SK-N-SH treated with all-trans-retinoic acid at 6 μM for 48 hours (cell line): Measurements from ENCODE around the gene LAMP2.

Experiments used
- ATAC-seq: fragments of 200-7000 bp; cut with Tn5 transposase; 3 replicates; pipeline ENCODE4 v1.9.1; 2020; ENCODE audit warnings: mild to moderate bottlenecking, moderate library complexity
- ESRRG ChIP-seq: fragments of 250-450 bp; sonication (Bioruptor Pico); IDR thresholded peaks from 2 replicates; pipeline ENCODE4 v1.6.1; 2021; ENCODE audit warnings: mild to moderate bottlenecking
- PPARA ChIP-seq: fragments of 250-450 bp; sonication (Bioruptor Pico); IDR thresholded peaks from 2 replicates; pipeline ENCODE4 v1.5.0; 2020; ENCODE audit warnings: mild to moderate bottlenecking, borderline replicate concordance
- RARB ChIP-seq: fragments of 250-450 bp; sonication (Bioruptor Pico); IDR thresholded peaks from 2 replicates; pipeline ENCODE4 v1.8.0; 2021; ENCODE audit warnings: mild to moderate bottlenecking, moderate library complexity
- SNAI2 ChIP-seq: fragments of 250-450 bp; sonication (Bioruptor Pico); IDR thresholded peaks from 2 replicates; pipeline ENCODE4 v1.5.0; 2020; ENCODE audit warnings: mild to moderate bottlenecking, moderate library complexity
- ZC3H10 ChIP-seq: fragments of 250-450 bp; sonication (Bioruptor Pico); IDR thresholded peaks from 2 replicates; pipeline ENCODE4 v1.5.1; 2021; ENCODE audit warnings: mild to moderate bottlenecking, moderate library complexity
- ZFP3 ChIP-seq: fragments of 250-450 bp; sonication (Bioruptor Pico); IDR thresholded peaks from 2 replicates; pipeline ENCODE4 v1.5.0; 2020; ENCODE audit warnings: mild to moderate bottlenecking, moderate library complexity
- ZFP30 ChIP-seq: fragments of 450-650 bp; formaldehyde crosslinking; IDR thresholded peaks from 2 replicates; pipeline ENCODE4 v1.5.0; 2022; ENCODE audit warnings: mild to moderate bottlenecking, moderate library complexity
- TF ChIP-seq, protein P1 (sequence below): fragments of 250-450 bp; sonication (Bioruptor Pico); IDR thresholded peaks from 2 replicates; pipeline ENCODE4 v1.8.0; 2021; ENCODE audit warnings: low read depth, mild to moderate bottlenecking, moderate library complexity, borderline replicate concordance
- TF ChIP-seq, protein P2 (sequence below): fragments of 250-450 bp; sonication (Bioruptor Pico); IDR thresholded peaks from 2 replicates; pipeline ENCODE4 v1.5.1; 2021; ENCODE audit warnings: mild to moderate bottlenecking, moderate library complexity
- TF ChIP-seq, protein P3 (sequence below): fragments of 250-450 bp; sonication (Bioruptor Pico); IDR thresholded peaks from 2 replicates; pipeline ENCODE4 v1.8.0; 2020; ENCODE audit warnings: mild to moderate bottlenecking, moderate library complexity, borderline replicate concordance
- TF ChIP-seq, protein P4 (sequence below): fragments of 250-450 bp; sonication (Bioruptor Pico); IDR thresholded peaks from 2 replicates; pipeline ENCODE4 v1.5.0; 2020; ENCODE audit warnings: mild to moderate bottlenecking, moderate library complexity

LAMP2 gene

DNA sequence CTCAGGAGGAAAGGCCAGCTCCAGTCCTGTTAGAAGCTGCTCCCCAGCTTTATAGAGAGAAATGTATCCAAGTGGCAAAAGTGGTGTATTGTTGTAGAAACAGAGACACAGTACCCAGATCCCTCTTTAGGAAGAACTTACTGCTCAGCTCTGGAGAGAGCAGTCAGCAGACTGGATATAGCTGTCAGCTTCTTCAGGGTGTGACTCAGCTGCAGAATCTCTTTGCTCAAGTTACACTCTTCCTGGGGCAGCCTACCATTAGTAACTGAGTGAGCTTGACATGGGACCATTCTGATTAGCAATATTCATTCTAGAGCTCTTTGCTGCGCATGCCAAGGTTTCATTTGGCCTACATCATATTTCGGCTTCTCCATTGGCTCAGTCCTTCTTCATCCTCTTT lies 66.7 kb downstream of the LAMP2 start (continued):
- TF ChIP-seq, protein P1, sequence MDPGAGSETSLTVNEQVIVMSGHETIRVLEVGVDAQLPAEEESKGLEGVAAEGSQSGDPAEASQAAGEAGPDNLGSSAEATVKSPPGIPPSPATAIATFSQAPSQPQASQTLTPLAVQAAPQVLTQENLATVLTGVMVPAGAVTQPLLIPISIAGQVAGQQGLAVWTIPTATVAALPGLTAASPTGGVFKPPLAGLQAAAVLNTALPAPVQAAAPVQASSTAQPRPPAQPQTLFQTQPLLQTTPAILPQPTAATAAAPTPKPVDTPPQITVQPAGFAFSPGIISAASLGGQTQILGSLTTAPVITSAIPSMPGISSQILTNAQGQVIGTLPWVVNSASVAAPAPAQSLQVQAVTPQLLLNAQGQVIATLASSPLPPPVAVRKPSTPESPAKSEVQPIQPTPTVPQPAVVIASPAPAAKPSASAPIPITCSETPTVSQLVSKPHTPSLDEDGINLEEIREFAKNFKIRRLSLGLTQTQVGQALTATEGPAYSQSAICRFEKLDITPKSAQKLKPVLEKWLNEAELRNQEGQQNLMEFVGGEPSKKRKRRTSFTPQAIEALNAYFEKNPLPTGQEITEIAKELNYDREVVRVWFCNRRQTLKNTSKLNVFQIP (CRISPR knock-in tag) = no peak
- TF ChIP-seq, protein P2, sequence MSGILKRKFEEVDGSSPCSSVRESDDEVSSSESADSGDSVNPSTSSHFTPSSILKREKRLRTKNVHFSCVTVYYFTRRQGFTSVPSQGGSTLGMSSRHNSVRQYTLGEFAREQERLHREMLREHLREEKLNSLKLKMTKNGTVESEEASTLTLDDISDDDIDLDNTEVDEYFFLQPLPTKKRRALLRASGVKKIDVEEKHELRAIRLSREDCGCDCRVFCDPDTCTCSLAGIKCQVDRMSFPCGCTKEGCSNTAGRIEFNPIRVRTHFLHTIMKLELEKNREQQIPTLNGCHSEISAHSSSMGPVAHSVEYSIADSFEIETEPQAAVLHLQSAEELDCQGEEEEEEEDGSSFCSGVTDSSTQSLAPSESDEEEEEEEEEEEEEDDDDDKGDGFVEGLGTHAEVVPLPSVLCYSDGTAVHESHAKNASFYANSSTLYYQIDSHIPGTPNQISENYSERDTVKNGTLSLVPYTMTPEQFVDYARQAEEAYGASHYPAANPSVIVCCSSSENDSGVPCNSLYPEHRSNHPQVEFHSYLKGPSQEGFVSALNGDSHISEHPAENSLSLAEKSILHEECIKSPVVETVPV = no peak
- TF ChIP-seq, all 23 proteins: peak for 0

DNA sequence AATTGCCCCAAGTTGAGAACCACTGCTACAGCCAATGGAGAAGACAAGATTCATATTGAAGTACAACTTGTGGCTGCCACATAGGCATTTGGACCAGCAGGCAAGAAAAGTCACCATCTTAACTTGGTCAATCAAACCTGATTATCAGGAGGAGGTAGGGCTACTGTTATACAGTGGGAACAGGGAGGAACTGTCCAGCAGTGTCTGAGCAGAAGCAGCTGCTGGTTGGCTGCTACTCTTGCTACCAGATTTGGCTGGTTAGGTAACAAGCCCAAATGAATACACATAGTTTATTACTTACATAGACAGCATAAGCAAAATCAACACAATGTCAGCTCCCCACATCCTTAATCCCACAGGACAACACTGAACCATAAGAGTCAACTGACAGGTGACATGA lies 67.8 kb downstream of the LAMP2 start:
- TF ChIP-seq, protein P2 = no peak
- TF ChIP-seq SNAI2 = no peak

DNA sequence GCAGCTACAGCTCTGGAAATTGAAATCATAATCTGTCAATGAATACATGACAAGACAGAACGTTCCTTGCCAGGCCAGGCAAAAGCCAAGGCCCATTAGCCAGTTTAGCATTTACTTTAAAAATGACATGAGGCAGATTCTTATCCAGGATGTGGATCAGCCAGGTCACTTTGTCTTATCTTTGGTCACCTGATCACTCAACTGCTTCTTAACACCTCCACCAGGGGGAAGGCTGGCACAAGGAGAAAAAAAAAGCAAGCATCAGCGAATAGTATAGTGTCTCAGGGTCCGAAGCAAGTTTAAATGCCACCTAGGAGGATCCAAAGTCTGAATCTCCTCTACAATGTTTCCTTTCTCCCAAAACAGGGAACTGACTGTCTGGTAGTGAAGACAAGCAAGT lies 88.4 kb downstream of the LAMP2 start:
- peak; percentile 73 for ATAC-seq
- TF ChIP-seq, protein P3, sequence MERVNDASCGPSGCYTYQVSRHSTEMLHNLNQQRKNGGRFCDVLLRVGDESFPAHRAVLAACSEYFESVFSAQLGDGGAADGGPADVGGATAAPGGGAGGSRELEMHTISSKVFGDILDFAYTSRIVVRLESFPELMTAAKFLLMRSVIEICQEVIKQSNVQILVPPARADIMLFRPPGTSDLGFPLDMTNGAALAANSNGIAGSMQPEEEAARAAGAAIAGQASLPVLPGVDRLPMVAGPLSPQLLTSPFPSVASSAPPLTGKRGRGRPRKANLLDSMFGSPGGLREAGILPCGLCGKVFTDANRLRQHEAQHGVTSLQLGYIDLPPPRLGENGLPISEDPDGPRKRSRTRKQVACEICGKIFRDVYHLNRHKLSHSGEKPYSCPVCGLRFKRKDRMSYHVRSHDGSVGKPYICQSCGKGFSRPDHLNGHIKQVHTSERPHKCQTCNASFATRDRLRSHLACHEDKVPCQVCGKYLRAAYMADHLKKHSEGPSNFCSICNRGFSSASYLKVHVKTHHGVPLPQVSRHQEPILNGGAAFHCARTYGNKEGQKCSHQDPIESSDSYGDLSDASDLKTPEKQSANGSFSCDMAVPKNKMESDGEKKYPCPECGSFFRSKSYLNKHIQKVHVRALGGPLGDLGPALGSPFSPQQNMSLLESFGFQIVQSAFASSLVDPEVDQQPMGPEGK (CRISPR knock-in tag) = no peak

More for the DNA sequence above, 67.8 kb downstream of the LAMP2 start:
- no peak for ATAC-seq

DNA sequence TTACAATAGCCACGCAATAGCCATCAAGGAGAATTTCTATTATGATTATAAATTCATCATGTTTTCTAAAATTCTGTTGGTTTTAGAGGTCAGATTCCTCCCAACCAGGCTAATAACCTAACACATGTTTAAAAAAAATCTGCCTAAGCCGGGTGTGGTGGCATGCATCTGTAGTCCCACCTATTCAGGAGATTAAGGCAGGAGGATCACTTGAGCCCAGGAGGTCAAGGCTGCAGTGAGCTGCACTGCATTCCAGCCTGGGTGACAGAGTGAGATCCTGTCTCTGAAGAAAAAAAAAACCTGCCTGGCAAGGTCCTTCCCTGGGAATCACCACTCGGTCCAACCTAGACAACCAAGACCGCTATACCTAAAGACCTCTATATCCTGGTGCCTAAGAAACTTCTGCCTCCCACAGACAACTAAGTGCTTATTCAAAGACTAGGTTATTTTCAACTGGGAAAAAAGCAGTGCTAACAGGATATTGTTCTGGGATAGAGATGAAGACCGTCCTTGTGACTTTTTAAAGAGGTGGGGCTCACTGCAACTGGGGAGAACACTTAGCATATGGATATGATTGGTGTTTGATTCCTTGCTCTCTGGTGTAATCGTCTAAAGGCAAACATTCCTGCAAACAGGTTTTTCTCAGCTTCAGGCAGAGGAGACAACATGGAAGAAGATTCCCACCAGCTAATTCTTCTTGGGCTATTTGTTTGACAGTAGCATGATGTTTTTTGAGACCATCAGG lies 89.0 kb downstream of the LAMP2 start:
- ATAC-seq = no peak
- TF ChIP-seq, protein P4, sequence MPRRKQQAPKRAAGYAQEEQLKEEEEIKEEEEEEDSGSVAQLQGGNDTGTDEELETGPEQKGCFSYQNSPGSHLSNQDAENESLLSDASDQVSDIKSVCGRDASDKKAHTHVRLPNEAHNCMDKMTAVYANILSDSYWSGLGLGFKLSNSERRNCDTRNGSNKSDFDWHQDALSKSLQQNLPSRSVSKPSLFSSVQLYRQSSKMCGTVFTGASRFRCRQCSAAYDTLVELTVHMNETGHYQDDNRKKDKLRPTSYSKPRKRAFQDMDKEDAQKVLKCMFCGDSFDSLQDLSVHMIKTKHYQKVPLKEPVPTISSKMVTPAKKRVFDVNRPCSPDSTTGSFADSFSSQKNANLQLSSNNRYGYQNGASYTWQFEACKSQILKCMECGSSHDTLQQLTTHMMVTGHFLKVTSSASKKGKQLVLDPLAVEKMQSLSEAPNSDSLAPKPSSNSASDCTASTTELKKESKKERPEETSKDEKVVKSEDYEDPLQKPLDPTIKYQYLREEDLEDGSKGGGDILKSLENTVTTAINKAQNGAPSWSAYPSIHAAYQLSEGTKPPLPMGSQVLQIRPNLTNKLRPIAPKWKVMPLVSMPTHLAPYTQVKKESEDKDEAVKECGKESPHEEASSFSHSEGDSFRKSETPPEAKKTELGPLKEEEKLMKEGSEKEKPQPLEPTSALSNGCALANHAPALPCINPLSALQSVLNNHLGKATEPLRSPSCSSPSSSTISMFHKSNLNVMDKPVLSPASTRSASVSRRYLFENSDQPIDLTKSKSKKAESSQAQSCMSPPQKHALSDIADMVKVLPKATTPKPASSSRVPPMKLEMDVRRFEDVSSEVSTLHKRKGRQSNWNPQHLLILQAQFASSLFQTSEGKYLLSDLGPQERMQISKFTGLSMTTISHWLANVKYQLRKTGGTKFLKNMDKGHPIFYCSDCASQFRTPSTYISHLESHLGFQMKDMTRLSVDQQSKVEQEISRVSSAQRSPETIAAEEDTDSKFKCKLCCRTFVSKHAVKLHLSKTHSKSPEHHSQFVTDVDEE (CRISPR knock-in tag) = no peak
- TF ChIP-seq, all 23 proteins: peak for 0

DNA sequence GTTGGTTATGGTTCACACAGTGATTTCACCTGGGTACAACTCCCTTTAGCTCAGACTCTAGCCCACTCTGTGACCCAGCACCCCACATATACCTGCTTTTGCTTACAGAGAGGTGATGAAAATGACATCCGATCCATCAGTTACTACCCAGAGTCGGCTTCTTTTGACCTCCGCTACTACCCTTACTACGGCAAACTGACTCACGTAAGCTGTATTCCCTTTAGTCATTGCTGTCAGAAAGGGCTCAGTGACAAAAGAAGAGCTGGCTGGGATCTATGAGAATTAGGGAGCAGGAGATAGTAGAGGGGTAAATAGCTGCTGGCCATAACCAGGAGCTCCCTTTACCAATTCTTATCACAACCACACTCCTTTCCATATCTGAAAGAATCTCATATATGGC lies 90.5 kb downstream of the LAMP2 start:
- TF ChIP-seq RARB (no peak), ZFP30 (no peak), PPARA (no peak), ESRRG (CRISPR knock-in tag) (no peak), ZC3H10 (CRISPR knock-in tag) (no peak), ZFP3 (CRISPR knock-in tag) (no peak)
- TF ChIP-seq, protein P3 (CRISPR knock-in tag) = no peak
- ATAC-seq = no peak
